Measurements from ENCODE around the gene ZNRF3.
A peak's percentile ranks its signal among the peaks of the same experiment; 100 is the strongest.

The ZNRF3 gene

GRCh38 chr22:29048822-29049654 lies 165.7 kb downstream of the ZNRF3 start:
- DNase-seq = no peak

GRCh38 chr22:29049655-29050263 lies 166.4 kb downstream of the ZNRF3 start:
- DNase-seq = no peak

GRCh38 chr22:29050457-29050856 lies 167.1 kb downstream of the ZNRF3 start:
- no peak for DNase-seq

- DNase-seq = no peak
Observed at GRCh38 chr22:29053048-29053702, 169.8 kb downstream of the ZNRF3 start.

- no peak for DNase-seq
Observed at GRCh38 chr22:29054251-29054767, 170.9 kb downstream of the ZNRF3 start.

- no peak for DNase-seq
Observed at GRCh38 chr22:29055192-29055830, 171.9 kb downstream of the ZNRF3 start.

- no peak for DNase-seq
Observed at GRCh38 chr22:29056472-29056871, 173.1 kb downstream of the ZNRF3 start.

- no peak for DNase-seq
Observed at GRCh38 chr22:29060251-29060869, 177.0 kb downstream of the ZNRF3 start.

GRCh38 chr22:29060931-29061330 lies 177.6 kb downstream of the ZNRF3 start:
- no peak for DNase-seq

- DNase-seq = no peak
Observed at GRCh38 chr22:29061773-29062172, 178.4 kb downstream of the ZNRF3 start, which contains the start of gene C22orf31. C22orf31 (minus strand) TSS chr22:29061831; CDS start chr22:29061792, 39 bp downstream.

- DNase-seq = no peak
Observed at GRCh38 chr22:29062286-29062821, 179.0 kb downstream of the ZNRF3 start.

GRCh38 chr22:29065468-29066190 lies 182.3 kb downstream of the ZNRF3 start:
- DNase-seq = no peak

- no peak for DNase-seq
Observed at GRCh38 chr22:29069463-29069862, 186.1 kb downstream of the ZNRF3 start.

GRCh38 chr22:29070490-29070889 lies 187.1 kb downstream of the ZNRF3 start:
- no peak for DNase-seq

- DNase-seq = no peak
Observed at GRCh38 chr22:29071261-29072045, 188.1 kb downstream of the ZNRF3 start.

GRCh38 chr22:29072193-29072978 lies 189.0 kb downstream of the ZNRF3 start:
- DNase-seq = peak; percentile 54

- no peak for DNase-seq
Observed at GRCh38 chr22:29072979-29073617, 189.7 kb downstream of the ZNRF3 start, which contains the start of gene KREMEN1. KREMEN1 (plus strand) TSS chr22:29073035; CDS start chr22:29073131, 96 bp downstream.

- DNase-seq = no peak
Observed at GRCh38 chr22:29073618-29074275, 190.4 kb downstream of the ZNRF3 start.

Measured in NCI-H2029 treated with DMSO at 0.1 percent for 48 hours (cell line).